ENCODE data around the gene KREMEN1. TPM values are rescaled to one million over a fixed set of nuclear protein-coding genes. Genes with fewer than 3 reads are reported as not detected.

Gene KREMEN1
- total RNA-seq, 1 experiment from 2014 or later, result 31.9 TPM

GRCh38 chr22:29195118-29195963 lies 122.5 kb downstream of the KREMEN1 start (continued):
- TF ChIP-seq REST (IDR thresholded peaks at IDR 0.05; ENCODE audit: low read depth), result no peak
- TF ChIP-seq ATF3 (IDR thresholded peaks at IDR 0.05), result no peak

GRCh38 chr22:29195964-29196666 lies 123.3 kb downstream of the KREMEN1 start:
- H3K27ac ChIP-seq (ENCODE audit: low read depth, low read length), result no peak overlapping the region
- no peak for ATAC-seq
- H2AFZ ChIP-seq (ENCODE audit: low read depth, low read length, poor library complexity, severe bottlenecking), result no peak overlapping the region
- no peaks in the 10 kb centered on the region for H3K36me3 ChIP-seq (ENCODE audit: control insufficient read depth in 1 of 2, insufficient read depth in 2 of 2, low read length in 2 of 2)
- DNase-seq (ENCODE audit: low read depth, low spot score), result no peak
- ChIA-PET CTCF (no interaction called here), POLR2A (no interaction called here), RAD21 (ENCODE audit: low non-redundant PET in 1 of 2, low total read pairs in 2 of 2, uncharacterized antibody in 2 of 2, unreplicated experiment in 2 of 2) (no interaction called here)
- intact Hi-C loops (cut with micrococcal nuclease), result no loop called here
- H3K4me1 ChIP-seq (ENCODE audit: control insufficient read depth in 1 of 2, insufficient read depth in 2 of 2, low read length in 2 of 2), result peaks cover 5 to 9% of the 10 kb centered on the region in 2 experiments; a peak in 3 of 4 replicates
- no peak overlapping the region for H3K4me2 ChIP-seq (ENCODE audit: low read length)
- no TSS peak for BruUV-seq (replicated peaks)
- H3K4me3 ChIP-seq (replicated peaks in 1 of 2; ENCODE audit: low read depth in 1 of 2, low read length in 2 of 2), result no peak overlapping the region
- no peaks in the 10 kb centered on the region for H4K20me1 ChIP-seq (ENCODE audit: insufficient read depth)
- no peaks in the 10 kb centered on the region for H3K27me3 ChIP-seq (ENCODE audit: insufficient read depth, low read length)
- H3K9me3 ChIP-seq (ENCODE audit: control insufficient read depth in 1 of 2, insufficient read depth in 1 of 2, low read depth in 1 of 2, low read length in 2 of 2), result no peaks in the 10 kb centered on the region
- H3K9ac ChIP-seq (ENCODE audit: low read length), result no peak overlapping the region
- no peaks in the 10 kb centered on the region for H3K79me2 ChIP-seq (ENCODE audit: insufficient read depth, low read length)
- H3K9me2 ChIP-seq (ENCODE audit: insufficient read depth), result no peaks in the 10 kb centered on the region
- TF ChIP-seq REST (IDR thresholded peaks at IDR 0.05; ENCODE audit: low read depth) (no peak), ZFX (IDR thresholded peaks at IDR 0.05) (no peak), EGR1 (IDR thresholded peaks at IDR 0.05; ENCODE audit: low read depth) (no peak), SP1 (IDR thresholded peaks at IDR 0.05; ENCODE audit: low read depth) (no peak), ZBTB33 (IDR thresholded peaks at IDR 0.05; ENCODE audit: extremely low read depth, insufficient replicate concordance, low read length) (no peak), SIN3A (IDR thresholded peaks at IDR 0.05; ENCODE audit: low read depth) (no peak), ZNF274 (IDR thresholded peaks at IDR 0.05; ENCODE audit: low read depth, low read length) (no peak), MAX (IDR thresholded peaks at IDR 0.05) (no peak), CEBPB (IDR thresholded peaks at IDR 0.05; ENCODE audit: low read depth) (no peak), ATF3 (IDR thresholded peaks at IDR 0.05) (no peak), EZH2phosphoT487 (IDR thresholded peaks at IDR 0.05; ENCODE audit: borderline replicate concordance) (no peak)
